Measurements from ENCODE around the gene GPRC5D.

DNA sequence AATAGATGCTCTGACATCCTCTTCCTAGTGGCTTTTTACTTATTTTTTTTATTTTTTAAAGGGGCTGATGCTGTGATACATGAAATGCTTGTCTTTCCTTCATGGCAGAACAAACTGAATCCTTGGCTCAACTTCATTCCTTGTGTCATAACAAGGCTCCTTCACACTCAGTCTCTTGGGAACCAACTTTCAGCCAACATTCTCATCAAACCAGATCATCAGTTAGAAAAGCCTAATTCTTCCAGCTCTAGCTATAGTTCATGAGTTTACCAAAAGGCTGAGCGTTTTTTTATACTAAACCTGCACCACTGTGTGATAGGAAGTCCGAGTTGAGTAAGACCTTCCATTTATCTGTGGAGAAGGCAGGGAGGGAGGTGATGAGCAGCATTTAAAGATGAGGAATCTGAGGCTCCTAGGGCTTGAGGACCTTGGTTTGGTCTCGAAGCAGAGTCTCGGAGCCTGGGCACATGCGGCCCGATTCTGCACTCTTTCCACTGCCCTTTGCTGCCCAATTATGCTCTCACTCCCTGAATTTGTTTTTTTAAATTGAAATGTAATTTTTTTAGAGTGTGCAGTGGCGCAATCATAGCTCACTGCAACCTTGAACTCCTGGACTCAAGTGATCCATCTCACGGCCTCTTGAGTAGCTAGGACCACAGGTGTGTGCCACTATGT is 8.2 kb downstream of the GPRC5D start:
- TF ChIP-seq EZH2 (IDR thresholded peaks at IDR 0.05; ENCODE audit: low read length) = no peak
- TF ChIP-seq, protein P1, sequence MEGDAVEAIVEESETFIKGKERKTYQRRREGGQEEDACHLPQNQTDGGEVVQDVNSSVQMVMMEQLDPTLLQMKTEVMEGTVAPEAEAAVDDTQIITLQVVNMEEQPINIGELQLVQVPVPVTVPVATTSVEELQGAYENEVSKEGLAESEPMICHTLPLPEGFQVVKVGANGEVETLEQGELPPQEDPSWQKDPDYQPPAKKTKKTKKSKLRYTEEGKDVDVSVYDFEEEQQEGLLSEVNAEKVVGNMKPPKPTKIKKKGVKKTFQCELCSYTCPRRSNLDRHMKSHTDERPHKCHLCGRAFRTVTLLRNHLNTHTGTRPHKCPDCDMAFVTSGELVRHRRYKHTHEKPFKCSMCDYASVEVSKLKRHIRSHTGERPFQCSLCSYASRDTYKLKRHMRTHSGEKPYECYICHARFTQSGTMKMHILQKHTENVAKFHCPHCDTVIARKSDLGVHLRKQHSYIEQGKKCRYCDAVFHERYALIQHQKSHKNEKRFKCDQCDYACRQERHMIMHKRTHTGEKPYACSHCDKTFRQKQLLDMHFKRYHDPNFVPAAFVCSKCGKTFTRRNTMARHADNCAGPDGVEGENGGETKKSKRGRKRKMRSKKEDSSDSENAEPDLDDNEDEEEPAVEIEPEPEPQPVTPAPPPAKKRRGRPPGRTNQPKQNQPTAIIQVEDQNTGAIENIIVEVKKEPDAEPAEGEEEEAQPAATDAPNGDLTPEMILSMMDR (optimal IDR thresholded peaks at IDR 0.05 in 1 of 3, IDR thresholded peaks at IDR 0.05 in 1 of 3, conservative IDR thresholded peaks at IDR 0.05 in 1 of 3; ENCODE audit: extremely low read depth in 1 of 3, insufficient read depth in 2 of 3, low read length in 3 of 3) = no peak
